NOMO-1 (cell line): ENCODE data around the gene ENTREP3.
"Not testable (repeated sequence)": the region's sequence is repeated elsewhere in the genome, so short reads cannot be mapped to it uniquely, and the experiment has no call there.

Source experiments
- DNase-seq, 2 experiments: peaks; one replicate each; lab custom pipeline; 2025; ENCODE audit not compliant: unreplicated experiment in 2 of 2; lab: John Stamatoyannopoulos, UW

Gene ENTREP3

GRCh38 chr1:155253208-155253607, 2.1 kb downstream of the ENTREP3 start:
- no peak for DNase-seq

GRCh38 chr1:155251566-155251965, 3.7 kb downstream of the ENTREP3 start:
- no peak for DNase-seq

GRCh38 chr1:155250633-155251449, 4.4 kb downstream of the ENTREP3 start:
- DNase-seq: peak; percentile 94 to 96

GRCh38 chr1:155250246-155250632, 5.0 kb downstream of the ENTREP3 start:
- peak in 1 of 2 experiments; percentile 66 for DNase-seq

GRCh38 chr1:155247667-155248553, 7.4 kb downstream of the ENTREP3 start:
- no peak for DNase-seq

- not testable (repeated sequence) for DNase-seq
Measured at GRCh38 chr1:155246796-155247195, 8.5 kb downstream of the ENTREP3 start.

- no peak for DNase-seq
Measured at GRCh38 chr1:155245163-155245524, 10.1 kb downstream of the ENTREP3 start.

- DNase-seq: peak; percentile 96 to 98
Measured at GRCh38 chr1:155244368-155245162, 10.7 kb downstream of the ENTREP3 start.

- DNase-seq: no peak
Measured at GRCh38 chr1:155242805-155243358, 12.4 kb downstream of the ENTREP3 start.

GRCh38 chr1:155241841-155242264, 13.4 kb downstream of the ENTREP3 start:
- peak; percentile 64 to 79 for DNase-seq

GRCh38 chr1:155241069-155241679, 14.1 kb downstream of the ENTREP3 start:
- DNase-seq: peak; percentile 63 to 90

- no peak for DNase-seq
Measured at GRCh38 chr1:155236451-155236850, 18.8 kb downstream of the ENTREP3 start.

- DNase-seq: not testable (repeated sequence)
Measured at GRCh38 chr1:155235375-155235774, 19.9 kb downstream of the ENTREP3 start.

- DNase-seq: not testable (repeated sequence)
Measured at GRCh38 chr1:155233502-155233901, 21.8 kb downstream of the ENTREP3 start.

GRCh38 chr1:155232001-155232978, 23.0 kb downstream of the ENTREP3 start:
- not testable (repeated sequence) for DNase-seq

GRCh38 chr1:155231302-155231701, 24.0 kb downstream of the ENTREP3 start:
- not testable (repeated sequence) for DNase-seq

- DNase-seq: no peak
Measured at GRCh38 chr1:155228096-155228427, 27.2 kb downstream of the ENTREP3 start.

- DNase-seq: peak; percentile 96 to 99
Measured at GRCh38 chr1:155227261-155228095, 27.8 kb downstream of the ENTREP3 start.
